Measurements from ENCODE around the gene MRPL53. TPM values are rescaled to one million over a fixed set of nuclear protein-coding genes. Genes with fewer than 3 reads are reported as not detected.
"Not testable (repeated sequence)": the region's sequence is repeated elsewhere in the genome, so short reads cannot be mapped to it uniquely, and the experiment has no call there.

Gene MRPL53
- total RNA-seq, 1 donor from 2014 or later = 48.9 TPM

GRCh38 chr2:74482801-74483674 lies 10.6 kb upstream of the MRPL53 start, which contains the start of the genes CCDC142 and TTC31:
Gene CCDC142 (minus strand): TSS chr2:74482998. CDS start chr2:74482837, 161 bp downstream.
Gene TTC31 (plus strand): TSS chr2:74483081. CDS start chr2:74483096, 15 bp downstream.
- DNase-seq (ENCODE audit: low spot score) (peak; percentile 97), ATAC-seq (peak; percentile 90)

GRCh38 chr2:74481961-74482800 lies 9.7 kb upstream of the MRPL53 start:
- peak; percentile 62 for DNase-seq (ENCODE audit: low spot score)

DNA sequence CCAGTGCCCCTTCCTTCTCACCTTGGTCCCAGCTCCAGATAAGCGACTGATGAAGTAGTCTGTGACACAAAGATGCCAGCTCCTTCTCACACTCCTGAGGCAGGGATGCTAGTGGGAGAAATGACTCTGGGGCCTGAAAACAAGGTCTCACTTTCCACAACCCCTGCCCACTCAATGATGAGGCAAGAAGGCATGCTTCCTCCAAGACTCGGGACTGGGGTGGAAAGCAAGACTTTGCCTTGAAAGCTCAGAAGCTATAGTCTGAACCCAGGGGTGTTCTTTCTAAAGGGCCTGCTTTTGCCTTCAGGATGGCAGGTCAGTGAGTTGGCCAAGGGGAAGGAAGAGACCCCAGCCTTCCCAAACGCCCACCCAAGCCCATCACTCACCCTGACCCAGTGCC lies 9.0 kb upstream of the MRPL53 start:
- ATAC-seq (no peak), DNase-seq (ENCODE audit: low spot score) (no peak)

More at GRCh38 chr2:74481961-74482800, 9.7 kb upstream of the MRPL53 start:
- peak; percentile 51 for ATAC-seq

GRCh38 chr2:74474899-74475298 lies 2.4 kb upstream of the MRPL53 start:
- no peak for DNase-seq (ENCODE audit: low spot score)
- ATAC-seq = no peak

- DNase-seq (ENCODE audit: low spot score) (no peak), ATAC-seq (no peak)
These were observed 2.0 kb upstream of the MRPL53 start for GRCh38 chr2:74474481-74474880.

- ATAC-seq (peak; percentile 16), DNase-seq (ENCODE audit: low spot score) (no peak)
These were observed 422 bp upstream of the MRPL53 start for GRCh38 chr2:74472945-74473258.

- ATAC-seq = peak; percentile 46
- DNase-seq (ENCODE audit: low spot score) = no peak
These were observed 981 bp downstream of the MRPL53 start for GRCh38 chr2:74471332-74472065.

- DNase-seq (ENCODE audit: low spot score) = not testable (repeated sequence)
These were observed 1.7 kb downstream of the MRPL53 start for GRCh38 chr2:74470742-74471141.

DNA sequence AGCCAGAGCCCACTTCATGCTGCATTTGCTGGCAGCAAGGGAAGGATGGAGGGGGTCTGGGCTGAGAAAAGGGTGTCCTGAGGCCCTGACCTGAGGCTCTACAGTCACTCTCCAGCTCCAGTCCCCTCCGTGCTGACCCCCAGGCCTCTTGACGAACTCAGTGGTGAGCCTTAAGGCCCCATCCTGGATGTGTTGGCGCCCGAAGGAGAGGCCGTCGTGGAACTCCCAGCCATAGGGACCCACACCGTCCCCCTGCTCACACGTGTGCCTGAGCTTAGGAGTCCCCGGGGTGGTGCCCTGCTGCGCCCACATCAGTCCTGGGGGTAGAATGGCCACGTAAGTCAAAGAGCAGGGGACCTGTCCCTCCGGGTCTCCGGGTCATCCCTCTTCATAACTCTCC lies 8.1 kb downstream of the MRPL53 start:
- DNase-seq (ENCODE audit: low spot score) = no peak
- peak; percentile 1 for ATAC-seq

More at GRCh38 chr2:74470742-74471141, 1.7 kb downstream of the MRPL53 start:
- ATAC-seq = not testable (repeated sequence)

GRCh38 chr2:74462786-74463105 lies 9.7 kb downstream of the MRPL53 start:
- no peak for DNase-seq (ENCODE audit: low spot score)
- no peak for ATAC-seq

GRCh38 chr2:74462054-74462785 lies 10.3 kb downstream of the MRPL53 start:
- ATAC-seq (no peak), DNase-seq (ENCODE audit: low spot score) (no peak)

- DNase-seq (ENCODE audit: low spot score) = no peak
These were observed 11.1 kb downstream of the MRPL53 start for GRCh38 chr2:74461187-74462053.

GRCh38 chr2:74460187-74460586 lies 12.3 kb downstream of the MRPL53 start:
- not testable (repeated sequence) for DNase-seq (ENCODE audit: low spot score); ATAC-seq

More at GRCh38 chr2:74461187-74462053, 11.1 kb downstream of the MRPL53 start:
- ATAC-seq = no peak

GRCh38 chr2:74459503-74460118 lies 12.9 kb downstream of the MRPL53 start:
- not testable (repeated sequence) for DNase-seq (ENCODE audit: low spot score); ATAC-seq

DNA sequence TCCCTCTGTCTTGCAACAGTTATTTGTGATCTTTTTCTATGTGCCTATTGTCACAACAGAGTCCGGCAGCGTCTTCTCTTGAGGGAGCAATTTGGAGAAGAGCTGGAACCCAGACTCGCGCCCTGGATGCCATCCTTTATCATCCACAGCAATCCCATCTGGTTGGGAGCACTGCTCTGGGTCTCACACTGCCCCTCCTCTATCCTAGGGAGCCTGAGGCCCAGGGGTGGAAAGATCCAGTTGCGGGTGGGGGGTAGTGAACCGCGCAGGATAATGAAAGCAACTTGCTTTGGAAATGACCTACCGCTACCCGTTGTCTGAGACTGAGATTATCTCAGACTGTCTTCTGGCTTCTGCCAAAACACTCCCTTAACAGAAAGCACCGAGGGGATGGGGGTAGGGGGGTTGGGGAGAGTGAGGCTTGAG lies 13.5 kb downstream of the MRPL53 start:
- no peak for DNase-seq (ENCODE audit: low spot score)
- ATAC-seq = no peak

- ATAC-seq (peak; percentile 82), DNase-seq (ENCODE audit: low spot score) (peak; percentile 100)
These were observed 14.1 kb downstream of the MRPL53 start, which contains the start of gene WBP1 for GRCh38 chr2:74458132-74458937. Gene WBP1 (plus strand): TSS chr2:74458438. CDS start chr2:74458603, 165 bp downstream.

- ATAC-seq (peak; percentile 62), DNase-seq (ENCODE audit: low spot score) (peak; percentile 79)
These were observed 14.8 kb downstream of the MRPL53 start for GRCh38 chr2:74457549-74458131.
